Measurements from ENCODE around the gene COL19A1. TPM values are rescaled to one million over a fixed set of nuclear protein-coding genes. Genes with fewer than 3 reads are reported as not detected.
"Not testable (repeated sequence)": the region's sequence is repeated elsewhere in the genome, so short reads cannot be mapped to it uniquely, and the experiment has no call there.

COL19A1 gene
- total RNA-seq, 1 donor from 2014 or later, result 78.7 TPM

GRCh38 chr6:69900869-69901268, 34.5 kb downstream of the COL19A1 start:
- DNase-seq (ENCODE audit: low spot score), result no peak

- no peak for DNase-seq (ENCODE audit: low spot score)
These were observed 35.0 kb downstream of the COL19A1 start for GRCh38 chr6:69901361-69901760.

GRCh38 chr6:69907981-69908498, 41.7 kb downstream of the COL19A1 start:
- DNase-seq (ENCODE audit: low spot score), result peak; percentile 50

- no peak for DNase-seq (ENCODE audit: low spot score)
These were observed 47.0 kb downstream of the COL19A1 start for GRCh38 chr6:69913361-69913760.

GRCh38 chr6:69914015-69914485, 47.7 kb downstream of the COL19A1 start:
- DNase-seq (ENCODE audit: low spot score), result no peak

- no peak for DNase-seq (ENCODE audit: low spot score)
These were observed 49.0 kb downstream of the COL19A1 start for GRCh38 chr6:69915346-69915745.

- DNase-seq (ENCODE audit: low spot score), result no peak
These were observed 51.5 kb downstream of the COL19A1 start for GRCh38 chr6:69917834-69918233.

- no peak for DNase-seq (ENCODE audit: low spot score)
These were observed 52.6 kb downstream of the COL19A1 start for GRCh38 chr6:69918813-69919475.

GRCh38 chr6:69921066-69921465, 54.7 kb downstream of the COL19A1 start:
- not testable (repeated sequence) for DNase-seq (ENCODE audit: low spot score)

GRCh38 chr6:69921611-69922010, 55.3 kb downstream of the COL19A1 start:
- DNase-seq (ENCODE audit: low spot score), result not testable (repeated sequence)

GRCh38 chr6:69926745-69927144, 60.4 kb downstream of the COL19A1 start:
- no peak for DNase-seq (ENCODE audit: low spot score)

- no peak for DNase-seq (ENCODE audit: low spot score)
These were observed 66.9 kb downstream of the COL19A1 start for GRCh38 chr6:69933239-69933638.

- DNase-seq (ENCODE audit: low spot score), result no peak
These were observed 68.7 kb downstream of the COL19A1 start for GRCh38 chr6:69935079-69935478.

GRCh38 chr6:69936674-69937363, 70.5 kb downstream of the COL19A1 start:
- DNase-seq (ENCODE audit: low spot score), result no peak

GRCh38 chr6:69937402-69938136, 71.2 kb downstream of the COL19A1 start:
- DNase-seq (ENCODE audit: low spot score), result no peak

- no peak for DNase-seq (ENCODE audit: low spot score)
These were observed 76.1 kb downstream of the COL19A1 start for GRCh38 chr6:69942485-69942884.

GRCh38 chr6:69945192-69945591, 78.8 kb downstream of the COL19A1 start:
- DNase-seq (ENCODE audit: low spot score), result no peak

GRCh38 chr6:69948479-69949114, 82.2 kb downstream of the COL19A1 start:
- no peak for DNase-seq (ENCODE audit: low spot score)

- DNase-seq (ENCODE audit: low spot score), result no peak
These were observed 87.1 kb downstream of the COL19A1 start for GRCh38 chr6:69953491-69953890.

- no peak for DNase-seq (ENCODE audit: low spot score)
These were observed 88.4 kb downstream of the COL19A1 start for GRCh38 chr6:69954733-69955132.

GRCh38 chr6:69957985-69958559, 91.7 kb downstream of the COL19A1 start:
- DNase-seq (ENCODE audit: low spot score), result no peak
